Right renal cortex interstitium (tissue), 3 donors: ENCODE results near the gene KDM4E. TPM values are rescaled to one million over a fixed set of nuclear protein-coding genes. Genes with fewer than 3 reads are reported as not detected.
A peak's percentile ranks its signal among the peaks of the same experiment; 100 is the strongest.
"Not testable (repeated sequence)": the region's sequence is repeated elsewhere in the genome, so short reads cannot be mapped to it uniquely, and the experiment has no call there.

ENCODE experiments used
- DNase-seq, 3 donors: peaks; one replicate each; pipeline ENCODE4 v3.0.0-alpha.2; 2013; ENCODE audit warnings: low read depth in 3 of 3, low spot score in 2 of 3
- polyA plus RNA-seq, 3 donors: library from polyadenylated mRNA; unstranded; fragments of 120-200 nt; gene quantifications; one replicate each; pipeline ENCODE4 v1.2.1, GENCODE V29; 2013; ENCODE audit not compliant: insufficient read length in 3 of 3

The KDM4E gene
- polyA plus RNA-seq, 3 donors = 0.14 to 0.22 (median 0.17) TPM

DNA sequence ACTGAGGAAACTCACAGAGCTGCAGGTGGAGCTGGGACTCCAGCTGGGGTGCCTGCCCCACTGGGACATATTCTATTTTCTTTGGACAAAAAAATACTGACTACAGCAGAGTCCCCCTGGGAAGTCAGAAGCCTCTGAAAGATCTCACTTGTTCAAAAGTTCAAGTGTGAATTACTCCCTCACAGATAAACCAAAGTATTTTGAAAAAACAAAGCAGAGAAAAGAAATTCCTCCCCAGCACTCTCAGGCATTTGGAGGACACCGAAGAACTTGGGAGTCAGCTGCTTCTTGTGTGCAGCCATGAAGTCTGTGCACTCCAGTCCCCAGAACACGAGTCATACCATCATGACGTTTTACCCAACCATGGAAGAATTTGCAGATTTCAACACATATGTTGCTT, 24.1 kb downstream of the KDM4E start, which contains the start of gene KDM4F:
Gene KDM4F, plus strand, starts transcription at position 301 of the 400 bp plus-strand sequence.
- DNase-seq = not testable (repeated sequence)

DNA sequence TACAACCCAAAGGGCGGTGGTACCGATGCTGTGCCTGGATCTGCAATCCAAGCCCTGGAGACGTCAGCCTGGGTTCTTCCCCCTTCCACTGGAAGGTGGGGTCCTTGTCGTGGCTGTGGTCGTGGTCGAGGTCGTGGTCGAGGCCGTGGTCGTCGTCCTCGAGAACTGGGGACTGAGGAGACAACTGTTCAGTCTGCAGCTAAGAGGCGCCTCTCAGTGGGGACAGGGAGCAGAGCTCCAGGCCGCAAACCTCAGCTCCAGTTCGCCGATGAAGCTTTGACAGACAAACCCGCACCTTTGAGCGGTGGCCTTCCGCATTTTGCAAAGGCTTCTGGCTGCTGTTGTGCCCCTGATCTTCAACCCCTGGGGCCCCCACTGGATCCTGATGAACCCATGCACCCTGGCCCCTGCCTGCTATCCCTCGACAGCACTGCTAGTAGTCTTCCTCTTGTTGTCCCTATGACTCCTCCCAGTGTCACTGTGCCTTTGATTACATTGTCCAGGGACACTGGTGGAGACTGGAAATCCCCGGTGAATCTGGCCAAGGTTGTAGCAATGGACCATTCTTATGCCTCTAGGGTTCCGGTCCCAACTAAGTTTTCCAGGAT, 25.6 kb downstream of the KDM4E start:
- DNase-seq = no peak

DNA sequence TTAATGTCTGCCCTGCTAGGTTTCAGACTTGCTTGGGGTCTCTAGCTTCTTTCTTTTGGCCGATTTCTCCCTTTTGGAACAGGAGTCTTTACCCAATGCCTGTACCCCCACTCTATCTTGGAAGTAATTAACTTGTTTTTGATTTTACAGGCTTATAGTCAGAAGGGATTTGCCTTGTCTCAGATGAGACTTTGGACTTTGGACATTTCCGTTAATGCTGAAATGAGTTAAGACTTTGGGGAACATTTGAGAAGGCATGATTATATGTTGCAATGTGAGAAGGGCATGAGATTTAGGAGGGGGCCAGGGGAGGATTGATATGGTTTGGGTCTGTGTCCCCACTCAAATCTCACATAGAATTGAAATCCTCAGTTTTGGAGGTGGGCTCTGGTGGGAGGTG, 29.3 kb downstream of the KDM4E start:
- DNase-seq = no peak

DNA sequence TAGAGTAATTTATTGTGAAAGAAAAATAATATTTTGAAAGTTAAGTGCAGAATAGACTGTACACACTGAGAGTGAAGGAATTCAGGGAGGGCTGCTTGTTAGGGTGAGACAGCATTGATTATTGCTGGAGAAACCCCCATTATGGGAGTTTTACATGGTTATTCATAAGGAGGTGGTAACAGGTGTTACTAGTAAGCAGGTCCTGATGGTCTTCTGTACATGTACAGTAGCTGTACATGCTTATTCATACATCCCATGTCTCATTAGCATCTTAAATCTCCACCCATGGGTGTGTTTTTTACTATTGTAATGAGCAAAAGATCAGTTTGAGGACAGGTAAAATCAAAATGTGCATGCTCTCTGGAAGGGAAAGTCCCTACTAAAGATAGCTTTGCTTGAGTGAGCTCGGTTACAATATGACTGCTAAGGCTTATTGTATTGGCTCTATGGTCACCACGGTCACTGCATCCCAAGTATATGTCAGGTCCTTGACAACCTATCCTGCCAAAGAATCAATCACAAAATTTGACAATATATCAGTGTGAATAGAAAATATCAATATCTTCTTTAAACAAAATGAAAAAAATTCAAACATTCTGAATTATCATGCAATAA, 30.3 kb downstream of the KDM4E start:
- no peak for DNase-seq

DNA sequence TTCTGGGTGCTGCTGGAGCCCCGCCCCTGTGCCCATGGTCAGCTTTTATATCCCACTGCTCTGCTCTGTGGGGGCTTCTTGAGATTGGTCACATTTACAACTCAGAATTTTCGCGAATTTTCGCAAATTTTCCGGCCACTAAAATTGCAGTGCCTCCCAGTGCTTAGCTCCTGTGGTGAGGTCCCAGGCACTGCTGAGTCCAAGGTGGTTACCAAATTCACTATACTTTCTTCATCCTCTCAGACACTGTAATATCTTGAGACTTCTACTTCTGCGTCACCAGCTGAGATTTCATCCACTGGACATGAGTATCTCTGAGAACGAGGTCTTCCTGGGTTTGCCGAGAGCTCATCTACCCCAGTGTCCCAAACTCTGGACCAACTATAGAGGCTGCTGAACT, 32.9 kb downstream of the KDM4E start:
- DNase-seq = no peak

DNA sequence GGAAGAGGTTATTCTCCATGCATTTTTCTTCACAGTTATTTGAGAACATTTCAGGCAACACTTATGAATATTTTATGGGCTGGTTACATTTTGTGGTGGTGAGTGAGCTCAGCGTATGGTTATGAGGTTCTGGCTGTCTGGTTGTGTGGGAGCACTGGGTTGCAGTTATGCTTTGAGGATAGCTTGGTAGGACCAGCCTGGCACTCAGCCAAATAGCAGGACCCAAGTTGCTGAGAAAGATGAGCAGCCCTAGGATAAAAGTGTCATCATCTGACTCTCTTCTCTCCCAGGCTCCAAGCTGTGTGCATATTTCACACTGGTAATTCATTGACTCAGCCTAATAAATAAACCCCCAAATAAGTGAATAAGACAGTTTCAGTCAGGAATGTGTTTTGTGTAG, 33.6 kb downstream of the KDM4E start:
- no peak for DNase-seq

DNA sequence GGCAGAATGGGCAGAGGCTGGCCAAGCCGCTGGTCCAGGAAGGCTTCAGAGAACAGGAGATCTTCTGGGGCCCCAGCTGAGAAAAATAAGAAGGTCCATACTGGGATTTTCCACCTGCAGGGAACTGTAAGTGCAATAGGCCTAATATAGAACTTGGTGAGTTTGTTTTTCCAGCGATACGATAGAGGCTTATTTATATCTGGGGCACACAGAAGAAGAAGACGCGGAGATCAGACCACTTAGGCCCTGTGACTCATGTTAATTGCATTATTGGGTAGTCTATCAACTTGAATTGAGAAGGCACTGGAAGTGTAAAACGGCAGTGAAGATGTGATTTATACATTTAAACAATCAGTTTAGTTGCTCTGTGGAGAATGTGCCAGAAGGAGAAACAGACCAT, 34.0 kb downstream of the KDM4E start:
- no peak for DNase-seq

DNA sequence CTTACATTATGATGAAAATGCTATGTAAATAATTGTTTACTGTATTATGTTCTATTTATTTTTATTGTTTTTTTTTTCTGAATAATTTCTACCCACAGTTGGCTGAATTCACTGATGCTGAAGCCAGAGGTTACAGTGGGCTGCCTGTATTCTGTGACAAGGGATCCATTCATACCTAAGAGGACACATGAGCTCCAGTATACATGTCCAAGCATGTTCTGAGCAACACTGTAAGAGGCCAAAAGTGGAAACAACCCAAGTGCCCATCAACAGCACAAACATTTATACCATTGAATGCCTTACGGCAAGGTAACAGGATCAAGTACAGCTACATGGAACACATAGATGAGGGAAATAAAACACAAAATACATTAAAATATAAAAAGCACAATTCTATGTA, 40.3 kb downstream of the KDM4E start:
- no peak for DNase-seq

DNA sequence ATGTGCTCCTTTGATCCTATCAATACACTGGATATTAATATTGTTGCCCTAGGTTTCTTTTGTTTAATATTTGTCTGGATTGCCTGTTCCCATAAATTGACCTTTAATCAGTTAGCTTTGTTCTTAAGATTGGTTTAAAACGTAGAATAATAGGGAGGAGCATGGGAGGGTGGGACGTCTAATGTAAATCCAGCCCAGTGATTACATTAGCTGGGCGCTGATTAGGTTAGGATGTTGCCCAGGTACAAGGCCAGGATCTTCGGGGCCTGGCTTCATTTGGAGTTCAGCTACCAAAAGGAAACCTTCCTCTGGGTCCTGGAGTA, 41.6 kb downstream of the KDM4E start, which contains the start of gene SRSF8:
Gene SRSF8, plus strand, starts transcription at position 204 of the 323 bp plus-strand sequence. CDS start 308 bp downstream, outside the sequence.
- DNase-seq = no peak

DNA sequence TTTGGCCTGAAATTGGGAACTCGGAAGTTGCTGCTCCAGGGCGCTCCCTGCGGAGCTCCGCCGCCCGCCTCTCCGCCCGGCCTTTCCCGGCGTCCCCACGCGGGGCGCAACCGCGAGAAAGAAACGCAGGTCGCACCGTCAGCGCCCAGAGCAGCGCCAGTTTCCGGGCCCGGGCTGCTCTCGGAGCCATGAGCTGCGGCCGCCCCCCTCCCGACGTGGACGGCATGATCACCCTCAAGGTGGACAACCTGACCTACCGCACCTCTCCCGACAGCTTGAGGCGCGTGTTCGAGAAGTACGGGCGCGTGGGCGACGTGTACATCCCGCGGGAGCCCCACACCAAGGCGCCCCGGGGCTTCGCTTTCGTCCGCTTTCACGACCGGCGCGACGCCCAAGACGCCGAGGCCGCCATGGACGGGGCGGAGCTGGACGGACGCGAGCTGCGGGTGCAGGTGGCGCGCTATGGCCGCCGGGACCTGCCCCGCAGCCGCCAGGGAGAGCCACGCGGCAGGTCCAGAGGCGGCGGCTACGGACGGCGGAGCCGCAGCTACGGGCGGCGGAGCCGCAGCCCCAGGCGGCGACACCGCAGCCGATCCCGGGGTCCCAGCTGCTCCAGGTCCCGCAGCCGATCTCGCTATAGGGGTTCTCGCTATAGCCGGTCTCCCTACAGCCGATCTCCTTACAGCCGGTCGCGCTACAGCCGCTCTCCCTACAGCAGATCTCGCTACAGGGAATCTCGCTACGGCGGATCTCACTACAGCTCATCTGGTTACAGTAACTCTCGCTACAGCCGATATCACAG, 42.2 kb downstream of the KDM4E start:
- DNase-seq = peak; percentile 64 to 66 (median 65)

DNA sequence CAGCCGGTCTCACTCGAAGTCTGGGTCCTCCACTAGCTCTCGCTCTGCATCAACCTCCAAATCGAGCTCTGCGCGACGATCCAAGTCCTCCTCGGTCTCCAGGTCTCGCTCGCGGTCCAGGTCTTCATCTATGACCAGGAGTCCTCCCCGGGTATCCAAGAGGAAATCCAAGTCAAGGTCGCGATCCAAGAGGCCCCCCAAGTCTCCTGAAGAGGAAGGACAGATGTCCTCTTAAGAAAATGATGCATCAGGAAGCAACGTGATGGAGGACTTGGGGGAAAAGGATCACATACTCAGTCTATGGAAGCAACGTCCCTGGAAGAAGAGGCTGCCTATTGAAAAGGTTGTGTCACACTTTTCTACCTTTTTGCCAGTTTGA, 42.8 kb downstream of the KDM4E start:
- no peak for DNase-seq

DNA sequence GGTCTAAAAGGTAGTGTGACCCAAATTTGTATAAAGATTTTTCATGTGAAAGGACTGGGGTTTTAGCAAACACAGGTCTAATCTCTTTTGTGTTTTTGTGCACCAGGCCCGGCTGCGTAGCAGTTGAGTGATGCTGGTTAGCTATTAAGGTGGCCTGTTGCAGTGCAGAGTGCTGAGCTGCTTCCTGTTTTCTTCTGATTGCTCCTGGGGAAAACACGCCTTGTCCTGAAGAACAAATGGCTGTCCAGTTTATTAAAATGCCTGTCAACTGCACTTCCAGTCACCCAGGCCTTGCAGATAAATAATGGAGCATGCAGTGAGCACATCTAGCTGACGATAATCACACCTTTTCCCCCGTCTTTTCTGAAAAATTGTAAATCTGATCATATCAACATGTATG, 43.5 kb downstream of the KDM4E start:
- peak; percentile 78 to 86 (median 81) for DNase-seq

DNA sequence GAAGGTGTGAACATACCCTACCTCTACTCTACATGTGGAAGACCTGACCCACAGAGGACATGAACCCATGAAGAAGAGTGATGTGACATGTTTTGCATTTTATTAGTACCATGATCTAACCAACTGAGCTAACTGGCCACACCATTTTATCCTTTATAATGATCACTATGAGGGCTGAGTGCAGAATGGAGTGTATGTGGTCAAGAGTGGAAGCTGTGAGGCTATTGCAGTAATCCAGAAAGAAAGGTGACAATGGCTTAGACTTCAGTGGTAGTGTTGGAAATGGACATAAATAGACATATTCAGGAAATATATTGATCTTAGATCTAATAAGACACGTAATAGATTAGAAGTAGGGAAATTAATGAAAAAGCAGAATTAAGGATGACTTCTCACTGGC, 45.4 kb downstream of the KDM4E start:
- no peak for DNase-seq

DNA sequence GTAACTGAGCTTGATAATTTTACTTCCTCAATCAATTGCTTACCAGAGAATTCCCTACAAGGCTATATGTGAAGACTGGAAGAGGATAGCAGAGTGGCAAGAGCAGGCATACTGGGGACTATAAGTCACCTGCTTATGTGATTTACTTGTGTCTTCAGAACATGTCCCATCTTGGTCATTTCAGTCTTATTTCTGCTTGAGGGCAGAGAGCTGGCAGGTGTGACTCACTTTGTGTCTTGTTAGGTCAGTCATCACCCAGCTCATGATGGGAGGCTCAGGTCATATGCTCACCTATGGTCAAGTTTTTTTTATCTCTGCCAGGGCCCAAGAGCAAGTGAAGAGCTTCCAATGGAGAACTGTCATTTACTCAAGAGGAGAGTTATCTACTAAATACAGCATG, 47.9 kb downstream of the KDM4E start:
- no peak for DNase-seq

DNA sequence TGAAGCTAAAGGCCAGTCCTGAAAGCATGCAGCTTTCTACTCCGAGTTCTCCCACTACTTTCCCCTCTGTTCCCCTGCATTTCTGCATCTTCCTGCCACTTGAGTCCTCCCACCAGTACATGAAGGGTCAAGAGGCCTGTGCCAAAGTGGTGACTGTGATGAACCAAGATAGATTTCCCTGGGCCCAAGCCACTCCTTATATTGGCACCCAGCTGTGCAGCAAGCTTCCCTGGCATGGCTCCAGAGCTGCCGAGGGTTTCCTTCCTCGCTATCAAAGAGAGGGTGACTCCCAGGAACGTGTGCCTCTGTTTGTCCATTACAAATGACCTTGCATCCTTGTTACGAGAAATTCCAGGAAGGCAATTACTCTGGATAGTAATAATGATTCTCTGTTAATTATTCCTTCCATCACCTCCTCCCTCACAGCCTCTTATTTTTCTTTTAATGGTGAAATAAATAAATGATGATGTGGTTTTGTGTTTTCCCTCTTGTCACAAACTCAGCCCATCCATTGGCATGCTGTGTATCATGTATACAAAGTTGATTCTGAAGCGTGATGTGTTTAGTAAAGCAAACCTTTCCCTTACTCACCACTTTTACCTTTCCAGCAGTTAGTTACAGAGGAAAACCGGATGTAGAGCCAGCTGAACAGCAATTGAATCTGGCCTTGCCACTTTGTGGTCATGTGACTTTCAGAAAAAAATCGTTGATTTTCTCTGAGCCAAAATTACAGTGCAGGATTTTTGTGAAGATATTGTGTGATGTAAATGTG, 49.9 kb downstream of the KDM4E start:
- DNase-seq = no peak

DNA sequence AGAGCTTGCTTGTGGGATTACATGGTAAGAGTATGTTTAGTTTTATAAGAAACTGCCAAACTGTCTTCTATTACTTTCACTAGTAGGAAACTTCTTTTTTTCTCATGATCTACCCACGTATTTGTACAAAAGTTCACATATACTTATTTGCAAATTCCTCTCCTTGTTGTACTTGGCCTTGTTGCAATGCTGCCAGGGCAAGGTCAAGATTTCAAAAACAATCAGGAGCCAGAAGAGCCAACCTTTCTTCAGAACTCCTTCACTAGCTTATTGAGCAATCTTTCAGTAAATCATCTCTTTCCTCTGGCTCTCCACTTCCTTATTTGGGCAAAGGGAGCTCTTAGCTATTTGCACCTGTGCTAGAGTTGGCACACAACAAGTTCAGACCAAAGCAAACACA, 51.4 kb downstream of the KDM4E start:
- no peak for DNase-seq

DNA sequence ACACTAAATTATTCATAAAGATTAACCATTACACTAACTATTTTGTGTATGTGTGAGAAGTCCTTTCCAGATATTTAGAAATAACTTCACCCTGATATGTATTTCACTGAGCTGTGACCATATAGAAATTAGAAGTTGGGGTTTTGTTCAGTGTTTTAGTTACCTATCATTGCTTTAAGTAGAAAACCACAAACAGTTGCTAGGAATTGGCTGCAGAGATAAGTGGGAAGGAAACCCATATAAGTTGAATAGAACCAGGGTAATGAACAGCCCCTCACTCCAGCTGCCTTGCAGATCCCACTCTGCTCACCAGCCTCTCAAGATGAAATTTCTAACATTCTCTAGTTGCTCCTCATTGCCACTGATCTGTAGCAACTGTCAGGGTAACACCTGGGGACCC, 51.9 kb downstream of the KDM4E start:
- no peak for DNase-seq
